Activated gamma-delta T cell treated with Interleukin-2 at 50 U/mL for 16 hours (primary cell): ENCODE measurements around the gene CARD19.
"Not testable (repeated sequence)": the region's sequence is repeated elsewhere in the genome, so short reads cannot be mapped to it uniquely, and the experiment has no call there.

Experiments used
- DNase-seq: peaks from one replicate; pipeline ENCODE4 v3.0.0-alpha.2; 2020

CARD19 gene

DNA sequence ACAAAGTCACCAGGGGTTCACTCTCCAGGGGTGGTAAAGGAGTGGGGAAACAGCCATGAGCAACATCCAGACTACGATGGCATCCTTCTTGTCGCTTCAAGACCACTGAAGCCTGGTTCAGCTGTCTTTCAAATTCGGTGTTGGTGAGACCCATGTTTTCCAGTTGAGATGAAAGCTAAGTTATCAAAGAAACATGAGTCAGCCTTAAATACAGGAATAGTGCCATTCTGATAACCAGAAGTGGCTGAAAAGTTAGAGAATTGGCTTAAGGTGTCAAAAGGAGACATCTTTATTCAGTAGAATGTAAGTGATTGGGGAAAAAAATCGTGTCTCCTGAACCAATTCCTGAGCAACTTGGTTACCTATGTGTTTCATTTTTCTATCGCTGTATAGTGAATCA, 7.0 kb upstream of the CARD19 start:
- no peak for DNase-seq

DNA sequence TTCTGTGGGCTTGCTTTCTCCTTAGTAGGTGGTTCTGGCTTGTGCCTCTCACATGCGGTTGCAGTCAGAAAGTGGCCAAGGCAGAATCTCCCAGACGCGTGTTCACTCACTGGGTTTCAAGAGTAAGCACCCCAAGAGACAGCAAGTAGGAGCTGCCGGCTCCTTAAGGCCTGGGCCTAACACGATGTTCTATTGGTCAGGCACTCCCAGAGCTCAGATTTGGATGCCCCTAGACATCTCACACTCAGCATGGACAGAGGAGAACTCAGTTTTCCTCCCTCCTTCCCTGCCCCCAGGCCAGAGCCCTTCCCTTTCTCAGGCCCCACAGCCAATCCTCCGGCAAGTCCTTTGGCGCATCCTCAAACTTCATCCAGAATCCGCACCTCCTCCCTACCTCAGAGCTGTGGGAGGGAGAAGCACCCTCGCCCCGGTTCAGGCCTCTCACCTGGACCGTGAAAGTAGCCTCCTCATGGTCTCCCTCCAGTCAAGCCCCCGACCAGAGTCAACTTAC, 6.5 kb upstream of the CARD19 start:
- no peak for DNase-seq

DNA sequence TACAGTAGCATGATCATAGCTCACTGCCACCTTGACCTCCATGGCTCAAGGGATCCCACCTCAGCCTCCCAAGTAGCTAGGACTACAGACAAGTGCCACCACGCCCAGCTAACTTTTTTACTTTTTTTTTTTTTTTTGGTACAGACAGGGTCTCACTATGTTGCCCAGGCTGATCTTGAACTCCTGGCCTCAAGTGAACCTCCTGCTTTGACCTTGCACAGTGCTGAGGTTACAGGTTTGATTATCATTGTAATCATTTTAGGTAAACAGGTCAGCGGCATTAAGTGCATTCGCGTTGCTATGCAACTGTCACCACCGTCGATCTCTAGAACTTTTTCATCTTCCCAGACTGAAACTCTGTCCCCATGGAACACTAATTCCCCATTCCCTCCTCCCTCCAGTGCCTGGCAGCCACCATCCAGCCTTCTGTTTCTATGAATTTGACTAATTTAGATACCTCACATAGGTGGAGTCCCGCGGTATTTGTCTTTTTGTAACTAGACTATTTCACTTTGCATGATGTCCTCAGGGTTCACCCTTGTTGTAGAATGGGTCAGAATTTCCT, 5.8 kb upstream of the CARD19 start:
- DNase-seq = no peak

DNA sequence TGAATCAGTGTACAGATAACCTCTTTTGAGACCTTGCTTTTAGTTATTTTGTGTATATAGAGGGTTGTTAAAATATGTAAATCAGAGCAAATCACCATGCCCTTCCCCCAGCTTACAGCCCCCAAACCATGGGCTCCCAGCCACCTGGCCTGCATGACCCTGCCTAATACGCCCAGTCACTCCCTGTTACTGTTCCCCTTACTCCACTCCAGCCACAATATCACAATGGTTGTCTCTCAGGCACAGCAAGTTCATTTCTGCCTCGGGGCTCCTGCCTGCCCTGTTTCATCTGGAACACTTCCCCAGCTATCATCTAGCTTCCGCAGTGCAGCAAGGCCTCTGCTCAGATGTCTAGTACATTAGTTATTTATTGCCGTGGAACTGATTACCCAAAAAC, 5.0 kb upstream of the CARD19 start:
- DNase-seq = no peak

DNA sequence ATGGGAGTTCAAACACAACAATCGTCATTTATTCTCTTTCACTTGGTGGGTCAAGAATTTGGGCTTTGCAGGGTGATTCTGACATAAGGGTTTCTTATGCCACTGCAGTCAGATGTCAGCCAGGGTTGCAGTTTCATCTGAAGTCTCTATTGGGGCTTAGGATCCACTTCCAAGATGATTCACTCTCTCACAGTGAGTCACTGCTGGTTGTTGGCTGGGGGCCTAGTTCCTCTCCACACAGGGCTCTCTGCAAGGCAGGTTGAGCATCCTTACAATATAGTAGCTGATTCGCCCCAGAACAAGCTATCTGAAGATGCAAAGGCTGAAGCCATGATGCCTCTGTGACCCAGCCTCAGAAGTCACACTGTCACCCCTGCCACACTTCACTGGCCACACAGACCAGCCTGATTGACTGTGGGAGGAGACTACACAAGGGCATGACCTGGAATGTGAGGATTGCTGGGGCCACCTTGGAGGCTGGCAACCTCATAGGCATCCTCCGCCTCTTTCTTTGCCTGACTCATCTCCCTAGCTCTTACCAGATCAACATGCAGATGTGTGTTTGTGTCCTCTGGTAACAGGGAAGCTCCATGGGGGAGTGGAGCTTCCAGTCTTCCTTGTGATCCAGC, 4.5 kb upstream of the CARD19 start:
- peak; percentile 39 for DNase-seq

DNA sequence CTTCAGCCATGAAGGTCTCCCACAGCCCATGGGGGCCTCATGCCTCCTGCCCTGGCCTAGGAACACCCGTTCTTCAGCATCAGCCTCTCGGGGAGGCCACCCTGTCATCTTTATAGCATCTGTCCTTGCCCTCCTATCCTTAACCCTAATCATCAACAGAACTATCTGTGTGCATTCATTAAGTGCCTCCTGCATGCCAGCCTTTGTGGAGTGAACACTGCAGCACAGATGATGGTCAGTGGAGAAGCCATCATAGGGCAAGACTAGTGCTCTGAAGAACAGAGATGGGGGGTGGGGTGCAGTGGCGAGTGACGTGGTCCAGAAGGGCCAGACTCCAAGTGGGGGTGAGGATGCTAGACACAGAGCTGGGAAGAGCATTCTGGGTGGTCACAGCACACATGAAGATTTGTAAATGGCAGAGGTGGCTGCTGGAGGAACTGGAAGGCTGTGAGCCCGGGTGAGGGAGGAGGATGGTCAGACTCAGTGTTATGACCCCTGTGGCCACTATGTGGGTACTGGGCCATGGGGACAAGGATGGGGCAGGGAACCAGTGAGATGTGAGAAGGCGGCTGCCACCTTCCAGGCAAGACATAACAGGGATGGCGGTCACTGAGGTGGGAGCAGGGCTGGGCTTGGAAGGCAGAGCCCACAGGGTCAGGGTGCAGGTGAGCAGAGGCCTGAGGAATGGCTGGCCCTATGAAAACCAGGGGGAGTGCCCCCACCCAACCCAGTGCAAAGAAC, 3.6 kb upstream of the CARD19 start:
- no peak for DNase-seq

DNA sequence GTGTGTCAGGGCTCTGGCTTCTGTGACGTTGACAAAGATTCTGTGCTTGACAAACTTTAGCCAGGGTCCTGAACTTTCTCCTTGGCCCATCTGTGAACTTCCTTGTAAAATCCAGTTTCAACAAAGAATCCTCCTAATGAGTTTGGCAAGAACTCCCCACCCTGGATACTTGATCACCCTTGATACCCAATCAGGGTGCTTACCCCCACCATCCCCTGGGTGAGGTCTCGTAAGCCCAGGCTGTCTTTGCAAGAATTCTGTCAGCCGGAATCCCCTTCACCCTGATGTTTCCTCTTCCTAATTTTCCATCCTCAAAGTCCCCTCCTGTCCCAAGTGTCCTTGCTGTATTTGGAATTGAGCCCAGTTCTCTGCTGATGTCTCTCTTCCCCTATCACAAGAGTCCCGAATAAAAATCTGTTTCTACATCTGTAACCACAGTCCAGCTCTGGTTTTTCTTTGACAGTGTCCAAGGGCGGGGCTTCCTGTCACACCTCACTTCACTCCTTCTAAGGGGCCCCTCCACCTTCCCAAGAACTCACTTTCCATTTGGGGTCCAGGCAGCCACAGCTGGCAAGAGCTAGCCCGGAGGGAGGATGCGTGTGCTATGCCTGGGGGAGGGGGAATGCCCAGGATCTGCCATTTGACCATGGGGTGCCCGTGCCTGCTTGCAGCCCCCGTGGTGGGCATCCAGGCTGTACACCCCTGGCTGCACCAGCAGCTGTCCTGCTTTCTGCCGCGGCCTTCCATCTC, 2.7 kb upstream of the CARD19 start:
- DNase-seq = no peak

DNA sequence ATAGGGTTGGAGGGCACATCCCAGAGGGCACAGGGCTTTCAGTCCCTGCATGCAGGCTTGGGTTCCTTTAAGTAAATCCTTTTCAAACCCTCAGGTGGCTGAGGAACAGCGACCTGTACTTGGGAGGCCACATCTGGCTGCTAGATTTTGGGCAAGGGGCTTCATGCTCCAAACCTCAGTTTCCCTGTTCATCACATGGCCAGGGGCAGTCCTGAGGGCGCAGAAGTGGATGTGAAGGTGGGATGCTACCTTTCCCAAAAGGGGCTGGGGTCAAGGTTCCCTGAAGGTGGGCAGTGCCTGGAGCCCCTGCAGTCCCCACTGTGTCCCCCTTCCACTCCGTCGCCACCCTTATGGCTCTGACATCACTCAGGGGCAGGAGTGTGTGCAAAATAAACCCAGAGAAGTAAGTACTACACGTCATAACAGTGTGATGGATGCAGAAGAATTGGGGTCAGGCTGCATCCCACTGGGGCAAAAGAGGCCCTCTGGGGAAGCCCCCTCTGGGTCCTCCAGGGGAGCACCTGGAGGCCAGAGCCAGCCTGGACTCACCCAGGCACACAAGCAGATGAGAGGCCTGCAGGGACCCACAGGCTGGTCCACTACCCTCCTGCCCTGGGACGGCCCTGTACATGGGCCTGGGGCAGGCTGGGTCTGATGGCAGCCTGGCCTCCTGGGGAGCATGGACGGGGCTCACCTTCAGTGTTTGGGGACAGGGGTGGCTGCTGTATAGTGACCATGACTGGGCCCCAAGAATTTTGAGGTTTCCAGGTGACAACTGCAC, 1.9 kb upstream of the CARD19 start:
- no peak for DNase-seq

DNA sequence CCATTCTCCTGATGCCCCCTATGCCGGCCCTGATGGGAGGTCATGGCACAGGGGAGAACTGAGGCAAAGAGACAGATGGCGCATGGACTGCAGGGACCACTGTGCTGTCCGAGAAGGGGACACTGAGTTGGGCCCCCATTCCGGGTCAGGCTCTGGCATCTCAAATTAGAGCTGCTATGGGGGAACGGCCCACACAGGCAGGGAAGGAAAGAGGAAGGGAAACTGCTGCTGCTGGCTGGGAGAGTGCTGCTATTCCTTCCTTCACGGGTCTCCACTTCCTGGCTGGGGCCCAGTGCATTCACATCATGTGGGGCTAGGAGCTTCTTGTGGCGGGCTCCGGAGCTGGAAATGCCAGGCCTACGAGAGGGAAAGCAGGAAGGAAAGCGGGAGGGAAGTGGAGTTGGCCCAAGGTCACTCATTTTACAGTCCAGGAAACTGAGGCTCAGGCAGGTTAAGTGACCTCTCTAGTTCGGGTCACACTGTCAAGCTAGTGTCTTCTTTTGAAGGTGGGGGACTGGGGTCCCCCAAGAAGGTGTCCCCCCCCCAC, 1.3 kb upstream of the CARD19 start:
- DNase-seq = no peak

DNA sequence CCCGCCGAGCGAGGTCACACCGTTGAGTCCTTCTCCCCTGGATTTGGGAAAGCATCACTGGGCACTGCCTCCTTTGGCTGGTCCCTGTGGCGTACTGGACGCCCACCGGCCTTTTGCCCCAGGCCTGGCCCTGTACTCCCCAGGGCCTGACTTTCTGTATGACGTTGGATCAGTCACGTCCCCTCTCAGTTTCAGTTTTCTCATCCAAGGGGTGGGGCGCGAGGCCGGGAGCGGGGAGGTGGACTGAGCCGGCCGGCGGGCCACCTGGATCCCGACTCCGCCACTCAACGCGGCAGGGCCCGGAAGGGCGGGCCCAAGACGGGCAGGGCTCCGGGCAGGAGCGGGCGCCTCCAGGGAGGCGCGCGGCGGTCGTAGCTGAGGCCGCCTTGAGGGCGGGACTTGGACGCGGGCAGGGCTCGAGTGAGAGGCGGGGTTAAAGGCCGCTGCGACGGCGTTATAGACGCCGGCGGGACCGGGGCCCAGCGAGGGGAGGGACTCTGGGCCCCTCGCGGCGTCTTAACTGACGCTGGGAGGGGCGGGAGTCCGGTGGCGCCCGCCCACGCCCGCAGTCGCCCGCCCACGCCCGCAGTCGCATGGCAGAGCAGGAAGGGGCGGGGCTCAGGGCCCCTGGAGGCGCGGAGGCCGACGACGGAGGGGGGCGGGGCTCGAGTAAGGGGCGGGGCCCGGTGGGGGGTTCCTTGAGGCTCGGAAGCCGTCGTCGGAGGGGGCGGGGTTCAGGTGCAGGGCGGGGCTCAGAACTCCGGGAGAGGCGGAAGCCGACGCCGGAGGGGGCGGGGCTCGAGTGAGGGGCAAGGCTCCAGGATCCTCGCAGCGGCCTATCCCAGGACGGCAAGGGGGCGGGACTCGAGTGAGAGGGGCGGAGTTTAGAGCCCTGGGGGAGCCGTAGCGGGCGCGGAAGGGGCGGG, 549 bp upstream of the CARD19 start:
- DNase-seq = peak; percentile 100

DNA sequence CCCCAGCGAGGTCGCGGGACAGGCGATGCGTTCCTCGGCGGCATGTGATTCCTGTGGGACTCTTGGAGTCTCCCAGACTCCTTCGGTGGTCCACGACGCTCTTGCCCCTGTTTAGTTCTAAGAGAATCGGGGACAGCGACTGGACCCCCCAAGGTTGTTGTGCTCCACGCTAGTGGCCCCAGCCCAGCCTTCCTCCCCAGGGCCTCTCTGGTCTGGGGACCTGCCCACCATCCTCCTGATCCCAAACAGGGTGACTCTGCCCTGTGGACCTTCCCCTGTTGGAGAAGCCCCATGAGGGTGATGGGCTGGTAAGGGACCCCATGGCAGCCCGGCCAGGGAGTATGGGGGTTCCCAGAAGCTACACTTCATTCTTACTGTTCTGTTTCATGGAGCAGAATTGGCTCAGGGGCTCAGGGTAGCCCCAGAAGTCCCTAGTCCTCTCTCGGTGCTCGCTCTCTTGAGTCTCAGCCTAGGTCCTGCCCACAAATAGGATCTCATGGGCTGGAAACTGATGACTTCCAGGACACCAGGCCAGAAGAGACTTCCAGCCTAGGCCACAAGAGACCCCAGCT, 880 bp downstream of the CARD19 start:
- no peak for DNase-seq

DNA sequence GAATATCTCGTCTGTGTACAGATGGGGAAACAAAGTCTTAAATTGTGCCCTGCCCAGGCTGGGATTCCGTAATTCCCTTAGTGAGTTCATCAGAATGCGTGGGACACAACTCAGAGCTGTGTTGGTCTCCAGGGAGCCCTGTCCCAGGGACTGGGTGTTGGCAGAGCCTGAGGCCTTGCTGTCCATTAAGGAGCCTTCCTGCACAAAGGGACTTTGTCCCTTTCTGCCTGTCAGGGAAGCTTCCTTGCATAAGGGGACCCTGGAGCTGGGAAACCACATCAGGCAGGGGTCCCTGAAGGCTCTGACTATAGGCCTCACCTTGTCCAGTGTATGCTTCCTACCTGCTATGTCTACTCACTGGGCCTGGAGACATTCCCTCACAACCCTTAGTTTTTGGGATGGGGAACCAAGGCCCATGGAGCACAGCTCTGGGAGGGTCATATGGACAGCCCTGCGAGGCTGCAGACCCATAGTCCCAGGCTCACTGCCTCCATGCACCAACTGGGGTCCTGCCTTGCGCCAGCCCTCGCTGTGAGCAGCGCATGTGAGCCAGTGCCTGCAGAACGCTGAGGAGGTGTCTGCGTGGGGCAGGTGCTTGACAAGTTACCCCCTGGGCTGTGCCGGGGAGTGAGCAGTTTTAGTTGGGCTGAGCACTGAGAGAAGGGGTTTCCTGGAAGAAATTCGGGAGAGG, 1.6 kb downstream of the CARD19 start:
- DNase-seq = no peak

DNA sequence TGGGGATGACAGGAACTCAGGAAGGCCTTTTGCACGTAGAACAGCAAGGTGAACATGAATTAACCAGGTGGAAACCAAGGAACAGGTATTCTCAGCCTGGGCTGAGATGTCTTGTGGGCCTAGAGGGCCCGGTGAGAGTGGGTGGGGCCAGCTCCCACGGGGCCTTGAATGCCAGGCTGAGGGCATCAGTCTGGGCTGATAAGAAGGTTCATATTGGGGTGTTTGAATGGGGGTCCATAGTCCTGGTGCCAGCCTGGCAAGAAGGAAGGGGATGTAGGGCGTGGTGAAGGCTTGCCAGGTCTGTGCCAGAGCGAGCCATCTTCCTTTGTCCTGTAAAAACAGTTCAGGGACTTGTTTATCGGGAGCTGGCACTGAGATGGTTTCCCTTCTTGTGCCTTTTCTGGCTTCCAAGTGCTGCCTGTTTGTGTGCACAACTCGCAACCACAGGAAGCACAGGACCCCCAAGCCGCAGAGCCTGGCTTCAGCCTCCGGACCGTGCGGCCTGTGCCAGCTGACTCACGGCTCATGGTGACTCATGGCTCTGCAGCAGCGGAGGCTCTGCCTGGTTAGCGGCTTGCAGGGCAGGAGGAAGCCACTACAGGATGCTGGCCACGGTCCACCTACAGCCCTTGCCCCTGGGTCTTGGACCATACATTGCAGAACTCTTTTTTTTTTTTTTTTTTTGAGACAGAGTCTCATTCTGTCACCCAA, 2.4 kb downstream of the CARD19 start:
- DNase-seq = peak; percentile 73

DNA sequence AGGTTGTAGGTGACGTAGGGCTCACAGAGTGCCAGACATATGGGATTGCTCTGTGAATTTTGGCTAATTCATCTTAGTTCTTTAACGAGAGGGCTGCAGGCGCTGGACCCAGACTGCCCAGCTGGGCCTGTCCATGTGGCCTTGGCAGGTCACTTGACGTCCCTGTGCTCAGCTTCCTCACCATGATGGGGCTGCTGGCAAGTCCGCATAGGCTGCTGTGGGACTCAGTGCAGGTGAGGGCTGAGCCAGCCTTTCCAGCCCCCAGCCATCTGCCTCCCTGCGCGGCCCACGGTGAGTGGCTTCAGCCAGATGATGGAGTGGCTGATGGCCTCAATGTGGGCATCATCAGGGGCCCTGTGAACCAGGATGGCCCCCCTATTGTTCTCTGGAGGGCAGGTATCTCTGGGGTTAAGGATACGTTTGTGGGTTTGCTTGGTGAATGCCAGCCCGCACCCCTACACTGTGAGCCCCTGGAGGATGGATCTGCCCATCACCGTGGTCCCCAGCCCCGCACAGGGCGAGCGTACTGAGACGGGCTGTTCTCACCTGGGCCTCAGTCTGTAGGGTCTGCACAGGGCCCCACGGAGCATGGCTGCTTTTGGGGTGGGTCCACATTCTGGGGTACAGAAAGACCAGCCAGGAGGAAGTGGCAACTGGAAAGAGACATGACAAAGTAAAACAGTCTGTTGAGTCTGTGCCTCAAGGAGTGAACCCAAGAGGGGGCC, 3.7 kb downstream of the CARD19 start:
- peak; percentile 3 for DNase-seq

DNA sequence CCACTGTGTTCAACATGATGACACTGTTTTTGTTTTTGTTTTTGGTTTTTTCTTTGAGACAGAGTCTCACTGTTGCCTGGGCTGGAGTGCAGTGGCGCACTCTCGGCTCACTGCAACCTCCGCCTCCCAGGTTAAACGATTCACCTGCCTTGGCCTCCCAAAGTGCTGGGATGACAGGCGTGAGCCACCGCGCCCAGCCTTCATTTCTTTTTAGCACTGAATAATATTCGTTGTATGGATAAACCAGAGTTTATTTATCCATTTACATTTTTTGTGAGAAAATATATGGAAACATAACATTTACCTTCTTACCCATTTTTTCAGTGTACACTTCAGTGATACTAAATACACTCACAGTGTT, 4.2 kb downstream of the CARD19 start:
- DNase-seq = no peak

DNA sequence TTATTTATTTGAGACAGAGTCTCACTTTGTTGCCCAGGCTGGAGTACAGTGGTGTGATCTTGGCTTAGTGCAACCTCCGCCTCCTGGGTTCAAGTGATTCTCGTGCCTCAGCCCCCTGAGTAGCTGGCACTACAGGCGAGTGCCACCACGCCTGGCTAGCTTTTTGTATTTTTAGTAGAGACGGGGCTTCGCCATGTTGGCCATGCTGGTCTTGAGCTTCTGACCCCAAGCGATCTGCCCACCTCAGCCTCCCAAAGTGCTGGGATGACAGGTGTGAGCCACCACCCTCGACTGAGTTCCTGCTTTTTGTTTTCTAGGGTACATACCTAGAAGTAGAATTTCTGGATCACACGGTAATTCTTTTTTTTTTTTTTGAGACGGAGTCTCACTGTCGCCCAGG, 5.1 kb downstream of the CARD19 start:
- DNase-seq = not testable (repeated sequence)

DNA sequence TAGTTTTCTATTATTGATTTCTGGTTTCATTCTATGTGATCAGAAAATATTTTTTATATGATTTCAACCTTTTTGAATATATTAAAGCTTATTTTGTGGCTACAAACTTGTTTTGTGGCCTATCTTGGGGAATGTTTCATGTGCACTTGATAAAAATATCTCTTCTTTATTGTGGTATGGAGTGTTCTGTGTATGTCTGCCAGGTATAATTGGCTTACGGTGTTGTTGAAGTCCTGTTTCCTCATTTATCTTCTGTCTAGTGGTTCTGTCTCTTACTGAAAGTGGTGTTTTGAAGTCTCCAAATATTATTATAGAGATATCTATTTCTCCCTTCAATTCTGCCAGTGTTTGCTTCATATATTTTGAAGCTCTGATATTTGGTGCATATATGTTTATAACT, 9.6 kb downstream of the CARD19 start:
- DNase-seq = no peak

DNA sequence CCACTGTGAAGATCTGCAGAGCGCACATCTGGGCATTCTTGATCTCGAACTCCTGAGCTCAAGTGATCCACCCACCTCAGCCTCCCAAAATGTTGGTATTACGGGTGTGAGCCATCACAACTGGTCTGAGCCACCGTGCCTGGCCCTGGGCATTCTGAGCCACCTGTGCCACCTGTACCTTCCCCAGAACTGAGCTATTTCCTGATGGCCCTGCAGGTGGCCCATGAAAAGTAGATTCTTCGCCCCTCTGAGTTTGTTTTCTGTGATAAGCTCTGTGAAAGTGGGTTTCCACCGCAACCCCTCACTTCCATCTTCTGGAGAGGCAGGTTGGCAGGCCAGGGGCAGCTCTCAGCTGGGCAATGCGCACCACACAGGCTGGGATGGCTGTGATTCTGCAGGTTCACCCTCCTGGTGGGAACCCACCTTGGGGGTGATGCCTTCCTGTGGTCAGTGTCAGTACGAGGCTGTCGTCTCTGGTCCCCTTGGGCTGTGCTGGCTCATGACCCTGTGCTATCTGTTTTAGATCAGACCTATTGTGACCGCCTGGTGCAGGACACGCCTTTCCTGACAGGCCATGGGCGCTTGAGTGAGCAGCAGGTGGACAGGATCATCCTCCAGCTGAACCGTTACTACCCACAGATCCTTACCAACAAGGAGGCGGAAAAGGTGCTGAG, 11.3 kb downstream of the CARD19 start:
- DNase-seq = no peak

DNA sequence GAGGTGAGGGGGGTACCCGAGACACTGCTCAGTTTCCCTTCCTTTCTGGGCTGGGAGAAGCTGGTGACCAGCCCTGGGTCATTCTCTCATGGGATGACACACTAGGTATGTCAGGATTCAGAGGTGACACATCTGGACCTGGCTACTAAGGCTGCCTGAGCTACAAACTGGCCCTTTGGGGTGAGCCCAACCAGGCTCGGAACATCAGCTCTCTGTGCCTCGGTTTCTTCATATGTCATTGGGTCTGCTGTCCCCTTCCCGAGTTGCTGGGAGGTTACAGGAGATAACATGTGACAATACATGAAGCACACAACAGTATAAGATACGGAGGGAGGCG, 11.8 kb downstream of the CARD19 start:
- no peak for DNase-seq
